ENCODE data around the gene KCNAB1.

GRCh38 chr3:156293566-156293965 lies 173.2 kb downstream of the KCNAB1 start:
- no peak for TF ChIP-seq EZH2 (IDR thresholded peaks at IDR 0.05; ENCODE audit: borderline replicate concordance, low read depth, low read length, poor library complexity, severe bottlenecking)
- no peak for TF ChIP-seq CTCF (conservative IDR thresholded peaks at IDR 0.05; ENCODE audit: low read depth, low read length)
